Left renal pelvis (tissue), 4 donors: Measurements from ENCODE around the gene KLHL35. TPM values are rescaled to one million over a fixed set of nuclear protein-coding genes. Genes with fewer than 3 reads are reported as not detected.

ENCODE experiments used
- DNase-seq, 4 donors: peaks; one replicate each; pipeline ENCODE4 v3.0.0-alpha.2; 2013; ENCODE audit warnings: low read depth in 4 of 4, low spot score in 3 of 4
- polyA plus RNA-seq, 4 donors: library from polyadenylated mRNA; unstranded; fragments of 120-200 nt; gene quantifications; one replicate each; pipeline ENCODE4 v1.2.1, GENCODE V29; 2013; ENCODE audit not compliant: insufficient read length in 4 of 4

The KLHL35 gene
- polyA plus RNA-seq, 4 donors, result 0.57 to 2.4 (median 0.69) TPM

GRCh38 chr11:75469785-75470405 lies 36.9 kb upstream of the KLHL35 start:
- no peak for DNase-seq

GRCh38 chr11:75468534-75469340 lies 35.7 kb upstream of the KLHL35 start:
- no peak for DNase-seq

- DNase-seq, result no peak
Observed at GRCh38 chr11:75467881-75468280, 34.9 kb upstream of the KLHL35 start.

- DNase-seq, result no peak
Observed at GRCh38 chr11:75467311-75467710, 34.3 kb upstream of the KLHL35 start.

GRCh38 chr11:75465701-75466531 lies 32.9 kb upstream of the KLHL35 start:
- DNase-seq, result no peak

- no peak for DNase-seq
Observed at GRCh38 chr11:75463106-75463774, 30.2 kb upstream of the KLHL35 start.

- DNase-seq, result no peak
Observed at GRCh38 chr11:75462117-75462653, 29.2 kb upstream of the KLHL35 start.

- no peak for DNase-seq
Observed at GRCh38 chr11:75461151-75461550, 28.1 kb upstream of the KLHL35 start.

- DNase-seq, result no peak
Observed at GRCh38 chr11:75456596-75457183, 23.7 kb upstream of the KLHL35 start.

- no peak for DNase-seq
Observed at GRCh38 chr11:75454987-75455386, 22.0 kb upstream of the KLHL35 start.

- DNase-seq, result no peak
Observed at GRCh38 chr11:75453916-75454655, 21.1 kb upstream of the KLHL35 start.

GRCh38 chr11:75450826-75451821 lies 18.1 kb upstream of the KLHL35 start:
- no peak for DNase-seq

GRCh38 chr11:75450236-75450635 lies 17.2 kb upstream of the KLHL35 start:
- no peak for DNase-seq

GRCh38 chr11:75449776-75450175 lies 16.8 kb upstream of the KLHL35 start:
- DNase-seq, result no peak

- no peak for DNase-seq
Observed at GRCh38 chr11:75449271-75449670, 16.3 kb upstream of the KLHL35 start.

GRCh38 chr11:75447415-75447814 lies 14.4 kb upstream of the KLHL35 start:
- no peak for DNase-seq

- no peak for DNase-seq
Observed at GRCh38 chr11:75445315-75445953, 12.4 kb upstream of the KLHL35 start.

GRCh38 chr11:75443043-75443442 lies 10.0 kb upstream of the KLHL35 start:
- no peak for DNase-seq
